Ascending aorta (tissue), 2 donors: ENCODE results near the gene MYADML2. TPM values are rescaled to one million over a fixed set of nuclear protein-coding genes. Genes with fewer than 3 reads are reported as not detected.
A peak's percentile ranks its signal among the peaks of the same experiment; 100 is the strongest.

ENCODE experiments used
- DNase-seq, 2 donors: peaks; one replicate each; pipeline ENCODE4 v3.0.0-alpha.2; 2019; ENCODE audit warnings: low spot score in 2 of 2
- H3K27ac ChIP-seq, 2 donors: fragments of 200-600 bp; sonication (generic); one replicate each; pipeline ENCODE4 v1.5.1; 2016 to 2017; ENCODE audit warnings: mild to moderate bottlenecking in 1 of 2
- H3K27me3 ChIP-seq: fragments of 200-600 bp; sonication (generic); one replicate; pipeline ENCODE4 v1.5.1; 2017
- H3K36me3 ChIP-seq, 2 donors: fragments of 200-600 bp; sonication (generic); one replicate each; pipeline ENCODE4 v1.5.1; 2016
- H3K4me1 ChIP-seq, 2 donors: fragments of 200-600 bp; sonication (generic); one replicate each; pipeline ENCODE4 v1.5.1; 2016 to 2017; ENCODE audit warnings: mild to moderate bottlenecking in 1 of 2
- H3K4me3 ChIP-seq, 2 donors: fragments of 200-600 bp; sonication (generic); one replicate each; pipeline ENCODE4 v1.5.1; 2016 to 2017; ENCODE audit warnings: mild to moderate bottlenecking in 1 of 2
- H3K9me3 ChIP-seq, 2 donors: fragments of 200-600 bp; sonication (generic); one replicate each; pipeline ENCODE4 v1.5.1; 2016
- CTCF ChIP-seq, 3 experiments: fragments of 200-600 bp in 2 of 3; fragments of 450-650 bp in 1 of 3; sonication (generic) in 2 of 3; IDR thresholded peaks; one replicate each; pipeline ENCODE4 v1.5.1; 2016 to 2019; ENCODE audit warnings: antibody characterized with exemption in 3 of 3, mild to moderate bottlenecking in 1 of 3, moderate library complexity in 1 of 3
- intact Hi-C: fragments of 100-400 bp; cut with DNase I; formaldehyde crosslinking; loops from one replicate; pipeline ENCODE4 v1.15.1; 2023
- total RNA-seq: library from RNA; depleted of rRNA; stranded (reverse); fragments of >200 nt; gene quantifications from one replicate; pipeline ENCODE4 v1.1.0, GENCODE V29; 2016

The MYADML2 gene
- total RNA-seq, 1 donor from 2014 or later: not detected

- no peak for DNase-seq
- H3K27me3 ChIP-seq: peaks cover 29% of the 10 kb centered on the region
- H3K27ac ChIP-seq: no peak overlapping the region
Observed at GRCh38 chr17:81960130-81960958, 13.3 kb upstream of the MYADML2 start.

GRCh38 chr17:81959362-81960129 lies 12.5 kb upstream of the MYADML2 start:
- TF ChIP-seq CTCF (IDR thresholded peaks at IDR 0.05): peak; percentile 10 to 99 (median 47)
- Histone ChIP-seq H3K27ac (no peak overlapping the region), H3K27me3 (peaks cover 29% of the 10 kb centered on the region), H3K4me3 (peak overlapping the region; percentile 50 to 64), H3K4me1 (peaks cover 10 to 11% of the 10 kb centered on the region in 2 donors), H3K36me3 (no peaks in the 10 kb centered on the region), H3K9me3 (no peaks in the 10 kb centered on the region)
- DNase-seq: peak in 1 of 2 donors; percentile 81
- intact Hi-C loops: loop anchor here (1.0 to 5.0 kb wide), 2 partner anchors 62 to 193 kb away; no protein-coding TSS in a partner anchor

More at GRCh38 chr17:81960130-81960958, 13.3 kb upstream of the MYADML2 start:
- Histone ChIP-seq H3K4me3 (peak overlapping the region; percentile 50 to 64), H3K9me3 (no peaks in the 10 kb centered on the region), H3K4me1 (peaks cover 10 to 11% of the 10 kb centered on the region in 2 donors), H3K36me3 (no peaks in the 10 kb centered on the region)
- TF ChIP-seq CTCF (IDR thresholded peaks at IDR 0.05): no peak
- intact Hi-C loops: no loop called here

- no peaks in the 10 kb centered on the region for H3K9me3 ChIP-seq
- no peak for DNase-seq
- peaks cover 10 to 11% of the 10 kb centered on the region in 2 donors for H3K4me1 ChIP-seq
- TF ChIP-seq CTCF (IDR thresholded peaks at IDR 0.05): no peak
- H3K36me3 ChIP-seq: no peaks in the 10 kb centered on the region
- H3K4me3 ChIP-seq: peak overlapping the region in 1 of 2 donors; percentile 64
- peaks cover 29% of the 10 kb centered on the region for H3K27me3 ChIP-seq
- intact Hi-C loops: loop anchor here (1.0 to 5.0 kb wide), 2 partner anchors 63 to 194 kb away; no protein-coding TSS in a partner anchor
- H3K27ac ChIP-seq: no peak overlapping the region
Observed at GRCh38 chr17:81958633-81959342, 11.8 kb upstream of the MYADML2 start.

- no peak overlapping the region for H3K4me3 ChIP-seq
- DNase-seq: no peak
- no peaks in the 10 kb centered on the region for H3K36me3 ChIP-seq
- intact Hi-C loops: loop anchor here (5.0 kb wide), 1 partner anchor 194 kb away; no protein-coding TSS in a partner anchor
- peaks cover 10 to 11% of the 10 kb centered on the region in 2 donors for H3K4me1 ChIP-seq
- no peaks in the 10 kb centered on the region for H3K9me3 ChIP-seq
- peaks cover 31% of the 10 kb centered on the region for H3K27me3 ChIP-seq
- H3K27ac ChIP-seq: no peak overlapping the region
- no peak for TF ChIP-seq CTCF (IDR thresholded peaks at IDR 0.05)
Observed at GRCh38 chr17:81957691-81958432, 10.8 kb upstream of the MYADML2 start.
